Measurements from ENCODE around the gene GAPDHS. TPM values are rescaled to one million over a fixed set of nuclear protein-coding genes. Genes with fewer than 3 reads are reported as not detected.

The GAPDHS gene
- total RNA-seq, 1 donor from 2014 or later: not detected

- TF ChIP-seq, protein P1, sequence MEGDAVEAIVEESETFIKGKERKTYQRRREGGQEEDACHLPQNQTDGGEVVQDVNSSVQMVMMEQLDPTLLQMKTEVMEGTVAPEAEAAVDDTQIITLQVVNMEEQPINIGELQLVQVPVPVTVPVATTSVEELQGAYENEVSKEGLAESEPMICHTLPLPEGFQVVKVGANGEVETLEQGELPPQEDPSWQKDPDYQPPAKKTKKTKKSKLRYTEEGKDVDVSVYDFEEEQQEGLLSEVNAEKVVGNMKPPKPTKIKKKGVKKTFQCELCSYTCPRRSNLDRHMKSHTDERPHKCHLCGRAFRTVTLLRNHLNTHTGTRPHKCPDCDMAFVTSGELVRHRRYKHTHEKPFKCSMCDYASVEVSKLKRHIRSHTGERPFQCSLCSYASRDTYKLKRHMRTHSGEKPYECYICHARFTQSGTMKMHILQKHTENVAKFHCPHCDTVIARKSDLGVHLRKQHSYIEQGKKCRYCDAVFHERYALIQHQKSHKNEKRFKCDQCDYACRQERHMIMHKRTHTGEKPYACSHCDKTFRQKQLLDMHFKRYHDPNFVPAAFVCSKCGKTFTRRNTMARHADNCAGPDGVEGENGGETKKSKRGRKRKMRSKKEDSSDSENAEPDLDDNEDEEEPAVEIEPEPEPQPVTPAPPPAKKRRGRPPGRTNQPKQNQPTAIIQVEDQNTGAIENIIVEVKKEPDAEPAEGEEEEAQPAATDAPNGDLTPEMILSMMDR (IDR thresholded peaks at IDR 0.05): no peak
Observed at GRCh38 chr19:35545001-35545854, 12.0 kb downstream of the GAPDHS start, which contains the start of gene TMEM147. Gene TMEM147, plus strand, starts transcription at chr19:35545626. Its CDS starts 114 bp downstream, at chr19:35545740.

GRCh38 chr19:35545855-35546381 lies 12.7 kb downstream of the GAPDHS start:
- Histone ChIP-seq H3K4me3 (peak overlapping the region; percentile 87 to 88), H3K27me3 (no peaks in the 10 kb centered on the region), H3K36me3 (peaks cover 0 to 3% of the 10 kb centered on the region in 2 donors), H3K4me1 (peaks cover 0 to 15% of the 10 kb centered on the region in 2 donors), H3K27ac (peak overlapping the region; percentile 76 to 88), H3K9me3 (no peaks in the 10 kb centered on the region)
- TF ChIP-seq, protein P1 (IDR thresholded peaks at IDR 0.05): no peak
- DNase-seq (ENCODE audit: low spot score in 2 of 2): peak in 1 of 2 donors; percentile 78
- intact Hi-C loops (cut with DNase I): loop anchor here (1.0 to 10.0 kb wide), 8 partner anchors 35 to 871 kb away; partner anchors contain the start of genes ARHGAP33, ETV2, HAUS5 and RBM42

More at GRCh38 chr19:35545001-35545854, 12.0 kb downstream of the GAPDHS start, which contains the start of gene TMEM147:
- Histone ChIP-seq H3K4me1 (peaks cover 0 to 15% of the 10 kb centered on the region in 2 donors), H3K9me3 (no peaks in the 10 kb centered on the region), H3K36me3 (peaks cover 0 to 3% of the 10 kb centered on the region in 2 donors), H3K27ac (peak within 1 kb of the TSS; percentile 76 to 88), H3K4me3 (peak within 1 kb of the TSS; percentile 87 to 88), H3K27me3 (no peaks in the 10 kb centered on the region)
- intact Hi-C loops (cut with DNase I): loop anchor here (1.0 to 10.0 kb wide), 8 partner anchors 34 to 870 kb away; partner anchors contain the start of genes ARHGAP33, ETV2, HAUS5 and RBM42
- DNase-seq (ENCODE audit: low spot score in 2 of 2): peak; percentile 65 to 96

DNA sequence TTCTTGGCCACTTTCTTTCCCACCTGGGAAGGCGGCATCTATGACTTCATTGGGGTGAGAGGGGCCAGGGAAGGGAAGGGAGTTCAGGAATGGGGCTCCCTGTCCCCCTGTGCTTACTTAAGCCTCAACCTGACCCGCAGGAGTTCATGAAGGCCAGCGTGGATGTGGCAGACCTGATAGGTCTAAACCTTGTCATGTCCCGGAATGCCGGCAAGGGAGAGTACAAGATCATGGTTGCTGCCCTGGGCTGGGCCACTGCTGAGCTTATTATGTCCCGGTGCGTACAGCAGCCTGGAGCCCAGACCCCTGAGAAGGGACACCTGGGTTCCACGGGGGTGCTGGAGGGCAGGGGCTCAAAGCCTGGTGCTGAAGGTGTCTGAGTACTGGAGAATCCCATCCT lies 13.3 kb downstream of the GAPDHS start:
- peaks cover 0 to 15% of the 10 kb centered on the region in 2 donors for H3K4me1 ChIP-seq
- no peak for DNase-seq (ENCODE audit: low spot score in 2 of 2)
- TF ChIP-seq, protein P1 (IDR thresholded peaks at IDR 0.05): no peak
- peak overlapping the region; percentile 87 to 88 for H3K4me3 ChIP-seq
- intact Hi-C loops (cut with DNase I): loop anchor here (5.0 to 10.0 kb wide), 4 partner anchors 96 to 872 kb away; partner anchors contain the start of genes ARHGAP33, ETV2, SCGB2B2 and USF2
- H3K27me3 ChIP-seq: no peaks in the 10 kb centered on the region
- H3K36me3 ChIP-seq: peaks cover 0 to 3% of the 10 kb centered on the region in 2 donors
- H3K9me3 ChIP-seq: no peaks in the 10 kb centered on the region
- H3K27ac ChIP-seq: no peak overlapping the region

DNA sequence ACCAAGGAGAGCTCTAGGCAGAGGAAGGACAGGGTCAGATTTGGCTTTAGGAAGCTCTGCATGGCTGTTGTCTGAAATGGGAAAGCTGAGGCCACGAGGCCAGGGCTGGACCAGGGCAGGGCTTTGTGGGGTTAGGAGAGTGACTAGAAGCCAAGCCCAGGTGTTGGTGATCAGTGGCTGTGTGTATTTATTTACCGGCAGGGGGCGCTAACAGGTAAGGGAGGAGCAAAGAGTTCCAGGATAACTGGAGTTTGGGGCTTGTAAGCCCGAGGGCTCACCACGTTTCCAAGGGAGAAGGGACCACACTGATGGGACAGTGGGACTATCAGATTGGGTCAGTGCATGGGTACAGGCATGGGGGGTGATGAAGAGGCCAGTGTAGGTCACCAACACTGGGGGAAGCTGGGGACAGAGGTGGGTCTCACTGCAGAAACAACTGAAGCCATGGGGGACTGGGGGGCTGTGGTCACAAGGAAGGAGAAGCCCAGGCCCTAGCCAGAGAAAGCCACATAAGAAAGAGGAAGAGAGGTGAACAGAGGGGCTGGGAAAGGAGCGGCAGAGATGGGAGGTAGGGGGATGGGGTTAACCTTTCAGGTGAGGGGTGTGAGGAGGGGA lies 16.0 kb downstream of the GAPDHS start:
- H3K36me3 ChIP-seq: peaks cover 0 to 3% of the 10 kb centered on the region in 2 donors
- H3K27ac ChIP-seq: no peak overlapping the region
- intact Hi-C loops (cut with DNase I): loop anchor here (1.0 to 10.0 kb wide), 5 partner anchors 93 to 874 kb away; partner anchors contain the start of genes ARHGAP33, ETV2, SCGB2B2 and USF2
- no peaks in the 10 kb centered on the region for H3K9me3 ChIP-seq
- DNase-seq (ENCODE audit: low spot score in 2 of 2): no peak
- H3K4me3 ChIP-seq: no peak overlapping the region
- TF ChIP-seq, protein P1 (IDR thresholded peaks at IDR 0.05): peak; percentile 49 to 73 (median 53)
- no peaks in the 10 kb centered on the region for H3K27me3 ChIP-seq
- peaks cover 0 to 15% of the 10 kb centered on the region in 2 donors for H3K4me1 ChIP-seq

- TF ChIP-seq, protein P1 (IDR thresholded peaks at IDR 0.05): no peak
- H3K27ac ChIP-seq: no peak overlapping the region
- H3K36me3 ChIP-seq: peaks cover 0 to 3% of the 10 kb centered on the region in 2 donors
- no peaks in the 10 kb centered on the region for H3K27me3 ChIP-seq
- H3K4me3 ChIP-seq: no peak overlapping the region
- H3K4me1 ChIP-seq: peaks cover 0 to 10% of the 10 kb centered on the region in 2 donors
- DNase-seq (ENCODE audit: low spot score in 2 of 2): no peak
- H3K9me3 ChIP-seq: no peaks in the 10 kb centered on the region
- intact Hi-C loops (cut with DNase I): loop anchor here (1.0 to 10.0 kb wide), 5 partner anchors 92 to 875 kb away; partner anchors contain the start of genes ARHGAP33, ETV2, SCGB2B2 and USF2
Observed at GRCh38 chr19:35549879-35550523, 16.7 kb downstream of the GAPDHS start.
